K562 (cell line): Measurements from ENCODE around the gene ITPRIP.

Experiments
- CBFB ChIP-seq: sonication (generic); formaldehyde crosslinking; IDR thresholded peaks from 2 replicates; pipeline ENCODE4 v1.4.0; 2020; ENCODE audit warnings: mild to moderate bottlenecking, missing genetic modification reagents
- MAFG ChIP-seq: fragments of 450-650 bp; conservative IDR thresholded peaks from 2 replicates; pipeline ENCODE4 v1.6.1; 2016; ENCODE audit warnings: missing genetic modification characterization, missing compliant biosample characterization
- PREB ChIP-seq: sonication (generic); formaldehyde crosslinking; IDR thresholded peaks from 2 replicates; pipeline ENCODE4 v1.8.1; 2023; ENCODE audit warnings: mild to moderate bottlenecking, missing genetic modification reagents
- RBM17 ChIP-seq: fragments of 200-400 bp; formaldehyde crosslinking; IDR thresholded peaks from 2 replicates; pipeline ENCODE4 v1.6.1; 2017; ENCODE audit warnings: low read depth, mild to moderate bottlenecking, low read length, borderline replicate concordance
- SMAD2 ChIP-seq: fragments of 150-350 bp; IDR thresholded peaks from 2 replicates; pipeline ENCODE4 v1.6.1; 2014; ENCODE audit warnings: low read depth, mild to moderate bottlenecking, low read length
- THRAP3 ChIP-seq: fragments of 450-650 bp; IDR thresholded peaks from 2 replicates; pipeline ENCODE4 v1.6.1; 2016; ENCODE audit warnings: mild to moderate bottlenecking, inconsistent platforms, borderline replicate concordance
- ZNF184 ChIP-seq: sonication (generic); formaldehyde crosslinking; IDR thresholded peaks from 2 replicates; pipeline ENCODE4 v1.5.0; 2020; ENCODE audit warnings: missing genetic modification reagents
- ZNF324 ChIP-seq: fragments of 250-450 bp; sonication (Bioruptor Pico); IDR thresholded peaks from 2 replicates; pipeline ENCODE4 v1.4.0; 2020; ENCODE audit warnings: mild to moderate bottlenecking

GRCh38 chr10:104288355-104288754, 49.9 kb downstream of the ITPRIP start:
- TF ChIP-seq THRAP3 (no peak), SMAD2 (no peak), ZNF324 (CRISPR knock-in tag) (no peak), RBM17 (no peak), ZNF184 (no peak), CBFB (CRISPR knock-in tag) (no peak), PREB (CRISPR knock-in tag) (no peak), MAFG (no peak)
